Endodermal cell (in vitro differentiated cells): ENCODE measurements around the gene TBC1D2B. TPM values are rescaled to one million over a fixed set of nuclear protein-coding genes. Genes with fewer than 3 reads are reported as not detected.

Experiments
- DNase-seq: peaks from one replicate; pipeline ENCODE4 v3.0.0-alpha.2; 2017
- H3K27ac ChIP-seq: 2 replicates; pipeline ENCODE4 v1.5.1; 2013; ENCODE audit warnings: mild to moderate bottlenecking, low read depth, low read length, moderate library complexity
- H3K27me3 ChIP-seq: 2 replicates; pipeline ENCODE4 v1.6.1; 2013; ENCODE audit warnings: mild to moderate bottlenecking, low read length, moderate library complexity; ENCODE audit not compliant: insufficient read depth, control insufficient read depth, poor library complexity, severe bottlenecking
- H3K36me3 ChIP-seq: 2 replicates; pipeline ENCODE4 v1.7.0; 2013; ENCODE audit warnings: mild to moderate bottlenecking, low read length, moderate library complexity; ENCODE audit not compliant: control insufficient read depth, insufficient read depth
- H3K4me1 ChIP-seq: one replicate; pipeline ENCODE4 v1.7.0; 2013; ENCODE audit warnings: low read length; ENCODE audit not compliant: control insufficient read depth, insufficient read depth
- H3K4me3 ChIP-seq: 2 replicates; pipeline ENCODE4 v1.5.1; 2013; ENCODE audit warnings: mild to moderate bottlenecking, low read length, moderate library complexity
- H3K9ac ChIP-seq: 2 replicates; pipeline ENCODE4 v1.6.1; 2013; ENCODE audit warnings: mild to moderate bottlenecking, low read length, moderate library complexity; ENCODE audit not compliant: poor library complexity, severe bottlenecking; ENCODE audit errors: extremely low read depth
- H3K9me3 ChIP-seq: 2 replicates; pipeline ENCODE4 v1.6.1; 2013; ENCODE audit warnings: mild to moderate bottlenecking, low read length, moderate library complexity; ENCODE audit not compliant: control insufficient read depth
- H3K27ac Mint-ChIP-seq: 2 replicates; pipeline ENCODE4 v1.8.0; 2020; ENCODE audit warnings: mixed read lengths
- H3K27me3 Mint-ChIP-seq: 2 replicates; pipeline ENCODE4 v1.8.0; 2021; ENCODE audit warnings: mild to moderate bottlenecking, mixed read lengths; ENCODE audit not compliant: insufficient read depth
- H3K36me3 Mint-ChIP-seq: 2 replicates; pipeline ENCODE4 v1.8.0; 2020; ENCODE audit warnings: low read depth, mixed read lengths
- H3K4me1 Mint-ChIP-seq: 2 replicates; pipeline ENCODE4 v1.8.0; 2020; ENCODE audit warnings: mixed read lengths
- H3K4me3 Mint-ChIP-seq: 2 replicates; pipeline ENCODE4 v1.8.0; 2020; ENCODE audit warnings: mild to moderate bottlenecking, moderate library complexity, mixed read lengths
- H3K9me3 Mint-ChIP-seq: 2 replicates; pipeline ENCODE4 v1.8.0; 2020; ENCODE audit warnings: mild to moderate bottlenecking, mixed read lengths
- CTCF ChIP-seq: fragments of 200-600 bp; sonication (generic); conservative IDR thresholded peaks from 2 replicates; pipeline ENCODE4 v1.5.0; 2021; ENCODE audit warnings: antibody characterized with exemption, mild to moderate bottlenecking
- WGBS, 2 experiments: methylation state at CpG; one replicate each; pipeline versions ENCODE4 v1.1.5 to v1.1.7; 2013; ENCODE audit warnings: missing lambda C conversion rate in 2 of 2, mixed read lengths in 1 of 2; ENCODE audit not compliant: insufficient coverage in 1 of 2, insufficient read length in 1 of 2; 5-methylcytosine and 5-hydroxymethylcytosine counted together
- total RNA-seq, 2 donors: library from RNA; stranded (reverse); fragmentation: NEBNext Ultra II Directional in 1 of 2; extraction: Animal tissue kit (Norgen Biotek cat#: 25700) in 1 of 2; gene quantifications; 2 replicates in 1 of 2; 3 replicates in 1 of 2; pipeline ENCODE4 v1.2.1, GENCODE V29; 2021

The TBC1D2B gene
- total RNA-seq, 2 donors from 2014 or later = 13.8 to 23.8 TPM

- Histone ChIP-seq H3K4me1 (peaks cover 4% of the 10 kb centered on the region), H3K27ac (no peak overlapping the region), H3K36me3 (no peaks in the 10 kb centered on the region), H3K27me3 (no peaks in the 10 kb centered on the region), H3K9me3 (no peaks in the 10 kb centered on the region), H3K4me3 (no peak overlapping the region), H3K9ac (no peak overlapping the region)
- Mint-ChIP-seq H3K27me3 (no peaks in the 10 kb centered on the region), H3K36me3 (peaks cover 8% of the 10 kb centered on the region), H3K27ac (no peak overlapping the region), H3K9me3 (no peaks in the 10 kb centered on the region), H3K4me1 (peaks cover 2% of the 10 kb centered on the region), H3K4me3 (no peak overlapping the region)
- DNase-seq = no peak
- WGBS, 2 experiments = 92 to 96% methylated on average over 4 to 7 of the region's 7 CpGs
- TF ChIP-seq CTCF = no peak
These were observed 74.5 kb downstream of the TBC1D2B start for GRCh38 chr15:78002996-78003395.

- peaks cover 8% of the 10 kb centered on the region for H3K36me3 Mint-ChIP-seq
- H3K36me3 ChIP-seq = no peaks in the 10 kb centered on the region
- no peak overlapping the region for H3K27ac Mint-ChIP-seq
These were observed 75.9 kb downstream of the TBC1D2B start for GRCh38 chr15:78001656-78002055.

GRCh38 chr15:78000927-78001249, 76.6 kb downstream of the TBC1D2B start:
- WGBS, 2 experiments = 90 to 92% methylated on average over 6 of the region's 6 CpGs
- Histone ChIP-seq H3K9ac (no peak overlapping the region), H3K4me1 (peaks cover 4% of the 10 kb centered on the region), H3K36me3 (no peaks in the 10 kb centered on the region), H3K27me3 (no peaks in the 10 kb centered on the region), H3K27ac (no peak overlapping the region), H3K9me3 (no peaks in the 10 kb centered on the region), H3K4me3 (no peak overlapping the region)
- no peaks in the 10 kb centered on the region for H3K9me3 Mint-ChIP-seq
- no peaks in the 10 kb centered on the region for H3K27me3 Mint-ChIP-seq
- H3K4me3 Mint-ChIP-seq = no peak overlapping the region
- no peak overlapping the region for H3K27ac Mint-ChIP-seq
- peaks cover 2% of the 10 kb centered on the region for H3K4me1 Mint-ChIP-seq
- no peak for TF ChIP-seq CTCF
- no peak for DNase-seq
- peaks cover 8% of the 10 kb centered on the region for H3K36me3 Mint-ChIP-seq

More at GRCh38 chr15:78001656-78002055, 75.9 kb downstream of the TBC1D2B start:
- 88 to 95% methylated on average over 1 to 4 of the region's 4 CpGs for WGBS, 2 experiments
- Mint-ChIP-seq H3K4me3 (no peak overlapping the region), H3K27me3 (no peaks in the 10 kb centered on the region), H3K9me3 (no peaks in the 10 kb centered on the region), H3K4me1 (peaks cover 2% of the 10 kb centered on the region)
- peaks cover 4% of the 10 kb centered on the region for H3K4me1 ChIP-seq
- no peaks in the 10 kb centered on the region for H3K9me3 ChIP-seq
- H3K27me3 ChIP-seq = no peaks in the 10 kb centered on the region
- H3K27ac ChIP-seq = no peak overlapping the region
- no peak overlapping the region for H3K9ac ChIP-seq
- TF ChIP-seq CTCF = no peak
- no peak overlapping the region for H3K4me3 ChIP-seq
- no peak for DNase-seq
